Neutrophil (primary cell): Measurements from ENCODE around the gene PCGF6.

Experiments used
- H3K27ac ChIP-seq: fragments of 200-600 bp; sonication (generic); 2 replicates; pipeline ENCODE4 v1.5.1; 2016; ENCODE audit warnings: mild to moderate bottlenecking, moderate library complexity
- H3K27me3 ChIP-seq: fragments of 200-600 bp; sonication (generic); 2 replicates; pipeline ENCODE4 v1.6.0; 2016; ENCODE audit warnings: mild to moderate bottlenecking
- H3K36me3 ChIP-seq: fragments of 200-600 bp; sonication (generic); 2 replicates; pipeline ENCODE4 v1.5.1; 2017
- H3K4me1 ChIP-seq, 2 experiments: fragments of 200-600 bp in 1 of 2; sonication (generic) in 1 of 2; 1 replicate in 1 of 2; 2 replicates in 1 of 2; pipeline versions ENCODE4 v1.5.1 to v1.6.1; 2013 to 2016; ENCODE audit warnings: low read depth in 1 of 2, low read length in 1 of 2, mild to moderate bottlenecking in 1 of 2, moderate library complexity in 1 of 2; ENCODE audit not compliant: control insufficient read depth in 1 of 2, insufficient read depth in 1 of 2
- H3K4me3 ChIP-seq, 2 experiments: fragments of 200-600 bp in 1 of 2; sonication (generic) in 1 of 2; 1 replicate in 1 of 2; 2 replicates in 1 of 2; pipeline ENCODE4 v1.5.1; 2013 to 2016; ENCODE audit warnings: low read depth in 1 of 2, low read length in 1 of 2, mild to moderate bottlenecking in 1 of 2, moderate library complexity in 1 of 2
- H3K9me3 ChIP-seq: fragments of 200-600 bp; sonication (generic); 2 replicates; pipeline ENCODE4 v1.5.1; 2016
- TF ChIP-seq, protein P1 (sequence below): fragments of 200-600 bp; sonication (generic); IDR thresholded peaks from 2 replicates; pipeline ENCODE4 v1.5.1; 2016; ENCODE audit warnings: antibody characterized with exemption

Gene PCGF6

DNA sequence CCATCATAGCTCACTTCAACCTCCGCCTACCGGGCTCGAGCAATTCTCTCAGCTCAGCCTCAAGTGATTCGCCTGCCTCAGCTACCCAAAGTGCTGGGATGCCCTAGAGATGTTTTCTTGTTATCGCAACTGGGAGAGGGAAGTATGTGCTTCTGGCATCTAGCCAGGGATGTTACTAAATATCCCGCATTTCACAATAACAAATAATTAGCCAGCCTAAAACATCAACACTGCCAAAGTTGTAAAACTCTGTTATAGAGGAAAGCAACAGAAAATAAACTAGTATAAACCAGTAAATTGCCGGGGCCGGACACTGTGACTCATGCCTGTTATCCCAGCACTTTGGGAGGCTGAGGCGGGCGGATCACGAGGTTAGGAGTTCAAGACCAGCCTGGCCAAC lies 66.8 kb downstream of the PCGF6 start:
- Histone ChIP-seq H3K9me3 (no peaks in the 10 kb centered on the region), H3K36me3 (no peaks in the 10 kb centered on the region), H3K27me3 (peaks cover 81% of the 10 kb centered on the region), H3K4me3 (no peak overlapping the region), H3K27ac (no peak overlapping the region), H3K4me1 (peaks cover 10 to 24% of the 10 kb centered on the region in 2 experiments)
- TF ChIP-seq, protein P1, sequence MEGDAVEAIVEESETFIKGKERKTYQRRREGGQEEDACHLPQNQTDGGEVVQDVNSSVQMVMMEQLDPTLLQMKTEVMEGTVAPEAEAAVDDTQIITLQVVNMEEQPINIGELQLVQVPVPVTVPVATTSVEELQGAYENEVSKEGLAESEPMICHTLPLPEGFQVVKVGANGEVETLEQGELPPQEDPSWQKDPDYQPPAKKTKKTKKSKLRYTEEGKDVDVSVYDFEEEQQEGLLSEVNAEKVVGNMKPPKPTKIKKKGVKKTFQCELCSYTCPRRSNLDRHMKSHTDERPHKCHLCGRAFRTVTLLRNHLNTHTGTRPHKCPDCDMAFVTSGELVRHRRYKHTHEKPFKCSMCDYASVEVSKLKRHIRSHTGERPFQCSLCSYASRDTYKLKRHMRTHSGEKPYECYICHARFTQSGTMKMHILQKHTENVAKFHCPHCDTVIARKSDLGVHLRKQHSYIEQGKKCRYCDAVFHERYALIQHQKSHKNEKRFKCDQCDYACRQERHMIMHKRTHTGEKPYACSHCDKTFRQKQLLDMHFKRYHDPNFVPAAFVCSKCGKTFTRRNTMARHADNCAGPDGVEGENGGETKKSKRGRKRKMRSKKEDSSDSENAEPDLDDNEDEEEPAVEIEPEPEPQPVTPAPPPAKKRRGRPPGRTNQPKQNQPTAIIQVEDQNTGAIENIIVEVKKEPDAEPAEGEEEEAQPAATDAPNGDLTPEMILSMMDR: no peak

DNA sequence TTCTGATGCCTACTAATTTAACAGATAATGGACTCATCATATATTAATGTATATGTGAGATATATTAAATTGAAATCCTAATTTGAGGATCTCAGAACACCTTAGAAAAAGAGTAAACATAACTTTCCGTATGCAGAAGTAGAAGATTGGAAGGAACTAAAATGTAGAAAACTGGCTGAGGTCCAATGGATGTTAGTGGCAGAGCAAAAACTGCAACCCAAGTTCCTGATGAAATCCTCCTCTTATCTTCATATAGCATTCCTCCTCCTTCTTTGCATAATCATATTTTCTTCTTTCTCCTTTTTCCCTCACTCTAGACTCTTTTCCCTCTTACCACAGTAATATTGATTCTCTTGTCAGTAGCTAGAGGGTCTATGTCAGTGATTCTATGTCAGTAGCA lies 68.0 kb downstream of the PCGF6 start:
- no peak overlapping the region for H3K27ac ChIP-seq
- H3K4me3 ChIP-seq: no peak overlapping the region
- TF ChIP-seq, protein P1: no peak
- H3K36me3 ChIP-seq: no peaks in the 10 kb centered on the region
- H3K9me3 ChIP-seq: no peaks in the 10 kb centered on the region
- H3K4me1 ChIP-seq: peaks cover 10 to 24% of the 10 kb centered on the region in 2 experiments
- peaks cover 81% of the 10 kb centered on the region for H3K27me3 ChIP-seq

DNA sequence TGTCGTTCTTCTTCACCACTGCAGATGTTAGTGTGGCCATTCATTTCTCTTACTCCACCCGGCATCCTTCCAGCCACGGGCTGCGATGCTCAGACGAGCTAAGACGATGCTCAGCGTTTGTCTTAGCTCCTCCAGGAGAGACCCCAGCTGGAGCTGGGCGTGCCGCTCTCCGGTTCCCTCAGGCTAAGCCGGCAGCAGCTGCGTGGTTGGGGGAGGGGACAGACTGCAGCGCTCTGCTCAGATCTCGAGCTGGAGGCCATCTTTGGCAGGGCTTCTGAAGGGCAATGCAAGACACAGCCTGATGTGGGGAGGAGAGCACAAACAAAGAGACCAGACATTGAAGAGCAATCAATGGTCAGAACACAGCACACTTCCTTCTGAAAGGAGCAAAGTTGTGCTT lies 69.2 kb downstream of the PCGF6 start:
- H3K27ac ChIP-seq: no peak overlapping the region
- peaks cover 81% of the 10 kb centered on the region for H3K27me3 ChIP-seq
- H3K4me3 ChIP-seq: no peak overlapping the region
- TF ChIP-seq, protein P1: no peak
- no peaks in the 10 kb centered on the region for H3K36me3 ChIP-seq
- no peaks in the 10 kb centered on the region for H3K9me3 ChIP-seq
- H3K4me1 ChIP-seq: peaks cover 10 to 30% of the 10 kb centered on the region in 2 experiments

DNA sequence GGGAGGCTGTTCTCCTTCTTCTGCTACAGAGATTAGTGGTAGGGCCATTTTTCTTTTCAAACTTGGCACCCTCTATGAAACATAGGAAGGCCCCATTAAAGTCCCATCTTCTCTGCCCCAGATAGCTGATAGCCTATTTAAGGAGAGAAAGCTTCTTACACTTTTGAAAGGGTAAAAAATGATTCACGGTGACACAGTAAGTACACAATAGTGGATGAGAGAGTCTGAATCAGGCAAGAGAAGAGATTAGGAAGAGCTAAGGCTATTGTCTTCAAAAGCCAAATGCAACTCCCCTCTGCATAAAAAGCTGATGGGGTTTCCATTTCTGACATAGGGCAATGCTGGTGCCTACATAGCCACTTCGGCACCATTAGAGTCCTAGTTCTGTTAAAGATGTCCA lies 70.4 kb downstream of the PCGF6 start:
- peaks cover 81% of the 10 kb centered on the region for H3K27me3 ChIP-seq
- H3K4me3 ChIP-seq: no peak overlapping the region
- no peaks in the 10 kb centered on the region for H3K36me3 ChIP-seq
- H3K27ac ChIP-seq: no peak overlapping the region
- H3K4me1 ChIP-seq: peaks cover 10 to 30% of the 10 kb centered on the region in 2 experiments
- TF ChIP-seq, protein P1: no peak
- no peaks in the 10 kb centered on the region for H3K9me3 ChIP-seq

DNA sequence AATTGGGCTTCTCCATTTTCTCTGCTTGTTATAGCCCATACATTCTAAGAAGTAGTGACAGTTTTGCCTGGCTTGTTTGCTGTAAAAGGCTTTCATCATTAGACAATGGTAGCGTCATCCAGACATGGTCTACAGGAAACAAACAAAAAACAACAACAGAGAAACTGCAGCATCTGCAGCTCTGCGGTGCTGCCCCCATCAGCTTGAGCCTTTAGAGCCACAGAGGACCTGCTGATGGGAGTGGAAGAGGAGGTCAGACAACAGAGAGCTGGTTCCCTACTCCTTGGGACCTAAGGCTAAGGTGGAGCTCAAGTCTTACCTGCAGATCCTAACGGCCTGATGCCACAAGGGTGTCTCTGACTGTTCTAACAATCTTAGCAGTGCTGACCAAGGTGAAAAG lies 70.9 kb downstream of the PCGF6 start:
- Histone ChIP-seq H3K4me3 (no peak overlapping the region), H3K27me3 (peaks cover 83% of the 10 kb centered on the region), H3K4me1 (peaks cover 10 to 30% of the 10 kb centered on the region in 2 experiments), H3K9me3 (no peaks in the 10 kb centered on the region), H3K27ac (no peak overlapping the region), H3K36me3 (no peaks in the 10 kb centered on the region)
- TF ChIP-seq, protein P1: no peak

DNA sequence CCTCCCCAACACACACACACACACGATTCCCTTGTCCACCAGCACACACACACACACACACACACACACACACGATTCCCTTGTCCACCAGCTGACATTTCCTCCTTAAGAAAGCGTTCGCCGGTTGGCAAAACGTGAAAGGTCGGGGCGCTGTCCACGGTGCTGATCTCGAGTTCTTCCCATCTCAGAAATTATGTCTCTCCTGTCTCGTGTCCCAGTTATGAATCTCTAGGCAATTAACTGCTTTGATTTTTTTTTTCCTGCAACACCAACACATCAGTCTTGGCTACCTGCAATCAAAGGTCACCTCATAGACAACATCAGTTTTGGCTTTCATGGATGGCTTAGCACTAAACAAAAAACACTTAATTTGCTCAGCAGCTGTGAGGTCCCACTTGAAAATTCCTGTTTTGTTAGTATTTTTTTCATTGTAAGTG lies 72.1 kb downstream of the PCGF6 start:
- Histone ChIP-seq H3K36me3 (no peaks in the 10 kb centered on the region), H3K27ac (no peak overlapping the region), H3K4me1 (peaks cover 1 to 19% of the 10 kb centered on the region in 2 experiments), H3K9me3 (no peaks in the 10 kb centered on the region), H3K27me3 (peaks cover 90% of the 10 kb centered on the region), H3K4me3 (no peak overlapping the region)
- TF ChIP-seq, protein P1: no peak
